Choroid plexus epithelial cell (primary cell): ENCODE results near the gene TP53TG3E.
"Not testable (repeated sequence)": the region's sequence is repeated elsewhere in the genome, so short reads cannot be mapped to it uniquely, and the experiment has no call there.

ENCODE experiments used
- DNase-seq: peaks from one replicate; pipeline ENCODE4 v3.0.0-alpha.2; 2010; ENCODE audit warnings: low read depth
- H3K4me3 ChIP-seq: 2 replicates; pipeline ENCODE4 v1.5.1; 2011; ENCODE audit warnings: low read depth, mild to moderate bottlenecking, control low read depth, low read length, moderate library complexity

Gene TP53TG3E, protein sequence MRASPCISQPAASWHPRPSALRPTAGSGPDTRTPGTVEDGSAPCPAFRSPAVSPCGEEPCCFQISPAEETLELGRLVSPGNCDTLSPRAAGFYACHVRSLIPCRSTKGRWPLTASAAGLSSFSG

DNA sequence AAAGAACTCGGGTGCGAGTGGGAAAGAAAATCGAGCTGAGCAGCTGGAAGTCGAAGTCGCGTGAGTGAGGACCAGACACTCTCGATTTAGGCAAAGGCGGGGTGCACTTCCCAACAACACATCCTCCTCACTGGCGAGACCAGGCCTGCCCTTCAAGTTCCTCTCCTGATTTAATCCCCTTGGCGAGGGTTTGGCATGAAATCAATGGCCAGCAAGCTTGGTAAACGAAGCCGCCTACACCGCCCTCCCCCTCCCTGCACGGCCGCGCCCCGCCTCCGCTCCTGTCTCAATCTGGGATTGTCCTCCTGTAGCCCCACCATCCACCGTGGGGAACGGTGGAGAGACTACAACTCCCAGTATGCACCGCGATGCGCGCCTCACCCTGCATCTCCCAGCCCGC, at the start of gene TP53TG3E:
TSS of gene TP53TG3E (plus strand) at position 301 of the 400 bp plus-strand sequence. CDS start at position 369, 68 bp downstream.
- H3K4me3 ChIP-seq, DNase-seq: not testable (repeated sequence)

DNA sequence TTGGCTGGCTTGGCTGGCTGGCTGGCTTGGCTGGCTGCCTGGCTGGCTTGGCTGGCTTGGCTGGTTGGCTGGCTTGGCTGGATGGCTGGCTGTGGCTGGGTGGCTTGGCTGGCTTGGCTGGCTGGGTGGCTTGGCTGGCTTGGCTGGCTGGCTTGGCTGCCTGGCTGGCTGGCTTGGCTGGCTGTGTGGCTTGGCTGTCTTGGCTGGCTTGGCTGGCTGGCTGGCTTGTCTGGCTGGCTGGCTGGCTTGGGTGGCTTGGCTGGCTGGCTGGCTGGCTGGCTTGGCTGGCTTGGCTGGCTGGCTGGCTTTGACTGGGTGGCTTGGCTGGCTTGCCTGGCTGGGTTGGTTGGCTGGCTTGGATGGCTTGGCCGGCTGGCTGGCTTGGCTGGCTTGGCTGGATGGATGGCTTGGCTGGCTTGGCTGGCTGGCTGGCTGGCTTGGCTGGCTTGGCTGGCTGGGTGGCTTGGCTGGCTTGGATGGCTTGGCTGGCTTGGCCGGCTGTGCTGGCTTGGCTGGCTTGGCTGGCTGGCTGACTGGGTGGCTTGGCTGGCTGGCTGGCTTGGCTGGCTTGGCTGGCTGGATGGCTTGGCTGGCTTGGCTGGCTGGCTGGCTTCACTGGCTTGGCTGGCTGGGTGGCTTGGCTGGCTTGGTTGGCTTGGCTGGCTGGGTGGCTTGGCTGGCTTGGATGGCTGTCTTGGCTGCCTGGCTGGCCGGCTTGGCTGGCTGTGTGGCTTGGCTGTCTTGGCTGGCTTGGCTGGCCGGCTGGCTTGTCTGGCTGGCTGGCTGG, 32.3 kb downstream of the TP53TG3E start:
- DNase-seq, H3K4me3 ChIP-seq: not testable (repeated sequence)

DNA sequence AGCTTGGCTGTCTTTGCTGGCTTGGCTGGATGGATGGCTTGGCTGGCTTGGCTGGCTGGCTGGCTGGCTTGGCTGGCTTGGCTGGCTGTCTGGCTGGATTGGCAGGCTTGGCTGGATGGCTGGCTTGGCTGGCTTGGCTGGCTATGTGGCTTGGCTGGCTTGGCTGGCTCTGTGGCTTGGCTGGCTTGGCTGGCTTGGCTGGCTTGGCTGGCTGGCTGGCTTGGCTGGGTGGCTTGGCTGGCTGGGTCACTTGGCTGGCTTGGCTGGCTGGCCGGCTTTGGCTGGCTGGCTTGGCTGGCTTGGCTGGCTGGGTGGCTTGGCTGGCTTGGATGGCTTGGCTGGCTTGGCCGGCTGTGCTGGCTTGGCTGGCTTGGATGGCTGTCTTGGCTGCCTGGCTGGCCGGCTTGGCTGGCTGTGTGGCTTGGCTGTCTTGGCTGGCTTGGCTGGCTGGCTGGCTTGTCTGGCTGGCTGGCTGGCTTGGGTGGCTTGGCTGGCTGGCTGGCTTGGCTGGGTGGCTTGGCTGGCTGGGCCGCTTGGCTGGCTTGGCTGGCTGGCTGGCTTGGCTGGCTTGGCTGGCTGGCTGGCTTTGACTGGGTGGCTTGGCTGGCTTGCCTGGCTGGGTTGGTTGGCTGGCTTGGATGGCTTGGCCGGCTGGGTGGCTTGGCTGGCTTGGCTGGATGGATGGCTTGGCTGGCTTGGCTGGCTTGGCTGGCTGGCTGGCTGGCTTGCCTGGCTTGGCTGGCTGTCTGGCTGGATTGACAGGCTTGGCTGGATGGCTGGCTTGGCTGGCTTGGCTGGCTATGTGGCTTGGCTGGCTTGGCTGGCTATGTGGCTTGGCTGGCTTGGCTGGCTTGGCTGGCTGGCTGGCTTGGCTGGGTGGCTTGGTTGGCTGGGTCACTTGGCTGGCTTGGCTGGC, 33.8 kb downstream of the TP53TG3E start:
- not testable (repeated sequence) for DNase-seq, H3K4me3 ChIP-seq

DNA sequence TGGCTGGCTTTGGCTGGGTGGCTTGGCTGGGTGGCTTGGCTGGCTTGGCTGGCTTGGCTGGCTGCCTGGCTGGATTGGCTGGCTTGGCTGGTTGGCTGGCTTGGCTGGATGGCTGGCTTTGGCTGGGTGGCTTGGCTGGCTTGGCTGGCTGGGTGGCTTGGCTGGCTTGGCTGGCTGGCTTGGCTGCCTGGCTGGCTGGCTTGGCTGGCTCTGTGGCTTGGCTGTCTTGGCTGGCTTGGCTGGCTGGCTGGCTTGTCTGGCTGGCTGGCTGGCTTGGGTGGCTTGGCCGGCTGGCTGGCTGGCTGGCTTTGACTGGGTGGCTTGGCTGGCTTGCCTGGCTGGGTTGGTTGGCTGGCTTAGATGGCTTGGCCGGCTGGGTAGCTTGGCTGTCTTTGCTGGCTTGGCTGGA, 34.4 kb downstream of the TP53TG3E start:
- not testable (repeated sequence) for H3K4me3 ChIP-seq, DNase-seq

DNA sequence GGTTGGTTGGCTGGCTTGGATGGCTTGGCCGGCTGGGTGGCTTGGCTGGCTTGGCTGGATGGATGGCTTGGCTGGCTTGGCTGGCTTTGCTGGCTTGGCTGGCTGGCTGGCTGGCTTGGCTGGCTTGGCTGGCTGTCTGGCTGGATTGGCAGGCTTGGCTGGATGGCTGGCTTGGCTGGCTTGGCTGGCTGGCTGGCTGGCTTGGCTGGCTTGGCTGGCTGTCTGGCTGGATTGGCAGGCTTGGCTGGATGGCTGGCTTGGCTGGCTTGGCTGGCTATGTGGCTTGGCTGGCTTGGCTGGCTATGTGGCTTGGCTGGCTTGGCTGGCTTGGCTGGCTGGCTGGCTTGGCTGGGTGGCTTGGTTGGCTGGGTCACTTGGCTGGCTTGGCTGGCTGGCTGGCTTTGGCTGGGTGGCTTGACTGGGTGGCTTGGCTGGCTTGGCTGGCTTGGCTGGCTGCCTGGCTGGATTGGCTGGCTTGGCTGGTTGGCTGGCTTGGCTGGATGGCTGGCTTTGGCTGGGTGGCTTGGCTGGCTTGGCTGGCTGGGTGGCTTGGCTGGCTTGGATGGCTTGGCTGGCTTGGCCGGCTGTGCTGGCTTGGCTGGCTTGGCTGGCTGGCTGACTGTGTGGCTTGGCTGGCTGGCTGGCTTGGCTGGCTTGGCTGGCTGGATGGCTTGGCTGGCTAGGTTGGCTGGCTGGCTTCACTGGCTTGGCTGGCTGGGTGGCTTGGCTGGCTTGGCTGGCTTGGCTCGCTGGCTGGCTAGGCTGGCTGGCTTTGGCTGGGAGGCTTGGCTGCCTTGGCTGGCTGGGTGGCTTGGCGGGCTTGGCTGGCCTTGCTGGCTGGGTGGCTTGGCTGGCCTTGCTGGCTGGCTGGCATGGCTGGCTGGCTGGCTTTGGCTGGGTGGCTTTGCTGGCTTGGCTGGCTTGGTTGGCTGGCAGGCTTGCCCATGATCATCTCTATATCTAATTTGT, 35.3 kb downstream of the TP53TG3E start:
- not testable (repeated sequence) for H3K4me3 ChIP-seq, DNase-seq
